BJ (cell line): ENCODE measurements around the gene KANK3. TPM values are rescaled to one million over a fixed set of nuclear protein-coding genes. Genes with fewer than 3 reads are reported as not detected.

Experiments used
- CTCF ChIA-PET: fragments of 350-600 bp; formaldehyde crosslinking; extraction: SDS; loops from one replicate; lab custom pipeline; 2021; ENCODE audit warnings: antibody characterized with exemption, inconsistent platforms; lab: Yijun Ruan, JAX
- POLR2A ChIA-PET: fragments of 300-600 bp; sonication (Branson Sonifier 250); formaldehyde crosslinking; extraction: SDS; loops from one replicate; lab custom pipeline; 2021; ENCODE audit warnings: antibody characterized with exemption; lab: Charles Lee
- DNase-seq: peaks from one replicate; pipeline ENCODE4 v3.0.0-alpha.2; 2011; ENCODE audit warnings: low read depth
- H3K27me3 ChIP-seq: 2 replicates; pipeline ENCODE4 v1.6.0; 2011; ENCODE audit warnings: low read length; ENCODE audit not compliant: control insufficient read depth, insufficient read depth
- H3K36me3 ChIP-seq: 2 replicates; pipeline ENCODE4 v1.5.1; 2011; ENCODE audit warnings: low read length; ENCODE audit not compliant: control insufficient read depth, insufficient read depth
- H3K4me3 ChIP-seq: 2 replicates; pipeline ENCODE4 v1.5.1; 2011; ENCODE audit warnings: low read depth, mild to moderate bottlenecking, control low read depth, low read length
- polyA plus RNA-seq: library from polyadenylated mRNA; depleted of rRNA; stranded (reverse); fragments of >200 nt; gene quantifications from 2 replicates; pipeline ENCODE4 v1.2.3, GENCODE V29; 2011
- TF ChIP-seq, protein P1 (sequence below): IDR thresholded peaks from 2 replicates; pipeline ENCODE4 v1.5.1; 2011; ENCODE audit warnings: low read depth, mild to moderate bottlenecking, control low read depth, inconsistent platforms, low read length, moderate library complexity; ENCODE audit not compliant: insufficient read depth

Gene KANK3
- polyA plus RNA-seq, 1 experiment = 0.02 TPM

DNA sequence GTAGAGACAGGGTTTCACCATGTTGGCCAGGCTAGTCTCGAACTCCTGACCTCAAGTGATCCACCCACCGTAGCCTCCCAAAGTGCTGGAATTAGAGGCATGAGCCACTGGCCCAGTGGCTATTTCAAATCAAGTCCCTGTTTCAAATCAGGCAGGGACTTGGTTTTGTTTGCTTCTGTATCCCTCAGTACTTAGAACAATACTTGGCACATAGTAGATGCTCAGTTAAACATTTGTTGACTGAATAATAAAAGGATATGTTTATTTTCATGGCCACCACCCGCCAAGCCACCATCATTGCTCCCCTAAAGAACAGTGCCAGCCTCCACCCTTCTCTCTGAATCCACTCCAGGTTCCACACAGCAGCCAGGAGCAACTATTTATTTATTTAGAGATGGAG is 17.6 kb downstream of the KANK3 start:
- Histone ChIP-seq H3K36me3 (peaks cover 8% of the 10 kb centered on the region), H3K27me3 (0 out of 2 replicates have a peak, but pooled peaks cover 2% of the 10 kb centered on the region), H3K4me3 (no peak overlapping the region)
- CTCF ChIA-PET = interaction anchor here (1.7 kb wide), 1 partner anchor 22 kb away, joined by 3 read pairs; no protein-coding TSS in a partner anchor
- POLR2A ChIA-PET = no interaction called here
- DNase-seq = no peak
- TF ChIP-seq, protein P1, sequence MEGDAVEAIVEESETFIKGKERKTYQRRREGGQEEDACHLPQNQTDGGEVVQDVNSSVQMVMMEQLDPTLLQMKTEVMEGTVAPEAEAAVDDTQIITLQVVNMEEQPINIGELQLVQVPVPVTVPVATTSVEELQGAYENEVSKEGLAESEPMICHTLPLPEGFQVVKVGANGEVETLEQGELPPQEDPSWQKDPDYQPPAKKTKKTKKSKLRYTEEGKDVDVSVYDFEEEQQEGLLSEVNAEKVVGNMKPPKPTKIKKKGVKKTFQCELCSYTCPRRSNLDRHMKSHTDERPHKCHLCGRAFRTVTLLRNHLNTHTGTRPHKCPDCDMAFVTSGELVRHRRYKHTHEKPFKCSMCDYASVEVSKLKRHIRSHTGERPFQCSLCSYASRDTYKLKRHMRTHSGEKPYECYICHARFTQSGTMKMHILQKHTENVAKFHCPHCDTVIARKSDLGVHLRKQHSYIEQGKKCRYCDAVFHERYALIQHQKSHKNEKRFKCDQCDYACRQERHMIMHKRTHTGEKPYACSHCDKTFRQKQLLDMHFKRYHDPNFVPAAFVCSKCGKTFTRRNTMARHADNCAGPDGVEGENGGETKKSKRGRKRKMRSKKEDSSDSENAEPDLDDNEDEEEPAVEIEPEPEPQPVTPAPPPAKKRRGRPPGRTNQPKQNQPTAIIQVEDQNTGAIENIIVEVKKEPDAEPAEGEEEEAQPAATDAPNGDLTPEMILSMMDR = no peak

DNA sequence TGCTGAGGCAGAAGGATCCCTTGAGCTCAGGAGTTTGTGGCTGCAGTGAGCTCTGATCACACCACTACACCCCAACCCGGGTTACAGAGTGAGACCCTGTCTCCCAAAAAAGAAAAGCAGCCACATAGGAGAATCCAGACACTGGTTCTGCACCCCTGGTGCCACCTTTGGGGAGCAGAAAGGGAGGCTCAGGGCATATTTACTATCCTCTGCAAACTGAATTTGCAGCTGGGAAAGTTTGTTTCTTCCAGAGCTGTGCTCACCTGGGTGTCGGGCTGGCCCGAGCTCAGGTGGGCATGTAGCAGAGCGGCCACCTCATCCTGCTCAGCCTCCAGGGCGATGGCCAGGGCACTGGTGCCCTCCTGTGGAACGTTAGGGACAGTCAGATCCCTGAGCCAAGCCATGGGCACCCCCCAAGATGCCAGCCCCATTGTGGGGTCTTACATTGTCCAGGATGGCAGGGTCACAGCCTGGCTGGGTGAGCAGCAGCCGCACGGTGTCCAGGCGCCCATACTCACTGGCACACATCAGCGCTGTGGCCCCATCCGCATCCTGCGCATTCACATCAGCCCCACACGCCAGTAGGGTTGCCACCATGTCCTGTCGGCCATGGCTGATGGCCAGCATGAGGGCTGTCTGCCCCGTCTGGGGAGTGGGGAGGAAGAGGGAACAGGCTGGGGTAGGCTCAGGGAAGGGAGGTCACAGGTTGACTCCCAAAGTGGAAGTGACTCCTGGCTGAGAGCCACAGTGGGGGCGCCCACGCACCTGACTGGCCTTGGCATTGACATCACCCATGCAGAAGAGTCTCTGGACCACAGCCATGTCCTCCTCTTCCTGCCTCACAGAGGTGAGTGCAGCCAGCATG is 18.6 kb downstream of the KANK3 start:
- H3K27me3 ChIP-seq = no peaks in the 10 kb centered on the region
- H3K4me3 ChIP-seq = no peak overlapping the region
- no peak for DNase-seq
- CTCF ChIA-PET = interaction anchor here (0.7 to 1.7 kb wide), 4 partner anchors 17 to 322 kb away, joined by 3 to 4 read pairs (median 4); no protein-coding TSS in a partner anchor
- POLR2A ChIA-PET = no interaction called here
- H3K36me3 ChIP-seq = peaks cover 8% of the 10 kb centered on the region
- TF ChIP-seq, protein P1 = 0 out of 2 replicates have a peak, but pooled peaks have one; percentile 3

DNA sequence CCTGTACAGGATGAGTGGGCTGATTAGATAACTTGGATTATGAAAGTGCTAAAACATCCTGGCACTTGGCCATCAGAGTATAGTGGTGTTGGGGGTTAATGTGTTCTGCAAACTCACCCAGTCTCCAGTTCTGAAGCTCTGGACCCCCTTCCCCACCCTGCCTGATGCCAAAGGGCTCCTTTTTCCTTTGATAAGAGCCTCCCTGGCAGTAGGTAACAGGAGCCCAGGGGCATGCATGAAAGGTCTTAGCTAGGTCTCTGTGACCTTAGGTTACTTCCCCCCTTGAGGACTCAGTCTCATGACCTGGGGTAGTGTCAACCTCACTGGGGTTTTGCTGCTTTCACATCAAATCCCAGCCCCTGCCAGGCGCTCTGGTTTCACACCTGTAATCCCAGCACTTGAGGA is 19.3 kb downstream of the KANK3 start:
- POLR2A ChIA-PET = no interaction called here
- H3K27me3 ChIP-seq = no peaks in the 10 kb centered on the region
- peaks cover 8% of the 10 kb centered on the region for H3K36me3 ChIP-seq
- CTCF ChIA-PET = interaction anchor here (0.7 to 1.5 kb wide), 5 partner anchors 18 to 322 kb away, joined by 3 to 4 read pairs (median 3); no protein-coding TSS in a partner anchor
- TF ChIP-seq, protein P1 = no peak
- DNase-seq = no peak
- no peak overlapping the region for H3K4me3 ChIP-seq

DNA sequence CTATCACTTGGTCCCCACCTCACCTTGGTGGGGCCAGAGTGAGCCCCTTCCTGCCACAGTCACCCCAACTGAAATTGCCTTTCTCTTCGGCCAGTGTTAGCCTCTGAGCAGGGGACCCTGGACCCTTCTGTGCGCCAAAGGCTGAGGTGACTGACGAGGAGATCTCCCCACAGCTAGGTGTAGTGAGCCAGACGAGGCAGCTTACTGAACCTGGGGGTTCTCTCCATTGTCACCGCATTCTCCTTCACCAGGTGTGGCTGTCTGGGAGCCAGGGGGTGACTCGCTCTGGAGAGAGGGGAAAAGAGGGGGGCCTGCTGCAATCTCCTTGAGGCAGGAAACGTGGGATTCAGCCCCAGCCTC is 20.4 kb downstream of the KANK3 start:
- H3K27me3 ChIP-seq = no peaks in the 10 kb centered on the region
- TF ChIP-seq, protein P1 = no peak
- ChIA-PET POLR2A (no interaction called here), CTCF (interaction anchor here (1.5 kb wide), 1 partner anchor 25 kb away, joined by 3 read pairs; no protein-coding TSS in a partner anchor)
- DNase-seq = no peak
- H3K4me3 ChIP-seq = peak overlapping the region; percentile 62
- peaks cover 8% of the 10 kb centered on the region for H3K36me3 ChIP-seq

DNA sequence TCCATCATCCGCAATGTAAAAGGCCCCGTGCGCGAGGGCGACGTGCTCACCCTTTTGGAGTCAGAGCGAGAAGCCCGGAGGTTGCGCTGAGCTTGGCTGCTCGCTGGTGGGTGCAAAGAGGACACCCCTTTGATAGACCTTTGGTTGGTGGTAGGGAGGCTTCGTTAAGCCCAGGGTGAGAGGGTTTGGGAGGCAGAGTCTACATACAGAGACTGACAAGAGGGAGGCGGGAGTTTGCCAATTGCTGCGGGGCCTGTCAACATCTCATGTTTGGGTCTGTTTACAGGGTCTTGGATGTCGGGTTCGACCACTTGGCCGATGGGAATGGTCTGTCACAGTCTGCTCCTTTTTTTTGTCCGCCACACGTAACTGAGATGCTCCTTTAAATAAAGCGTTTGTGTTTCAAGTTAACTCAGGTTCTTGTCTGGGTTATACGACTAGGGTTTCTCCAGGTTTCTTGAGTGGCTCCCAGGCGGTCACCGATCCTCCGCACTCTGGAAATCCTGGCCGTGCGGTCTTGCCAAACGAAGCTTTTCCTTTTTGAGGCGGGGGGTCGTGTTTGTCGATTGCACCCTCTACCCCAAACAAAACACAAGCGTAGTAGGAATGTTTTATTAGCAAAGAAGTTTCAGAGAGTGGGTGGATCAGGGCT is 20.9 kb downstream of the KANK3 start:
- H3K27me3 ChIP-seq = no peaks in the 10 kb centered on the region
- ChIA-PET CTCF (interaction anchor here (1.4 to 1.5 kb wide), 3 partner anchors 11 to 25 kb away, joined by 3 to 4 read pairs (median 3); no protein-coding TSS in a partner anchor), POLR2A (no interaction called here)
- H3K36me3 ChIP-seq = peaks cover 8% of the 10 kb centered on the region
- no peak for DNase-seq
- peak overlapping the region; percentile 62 for H3K4me3 ChIP-seq
- TF ChIP-seq, protein P1 = no peak
